ENCODE results near the gene TSEN15. TPM values are rescaled to one million over a fixed set of nuclear protein-coding genes. Genes with fewer than 3 reads are reported as not detected.

The TSEN15 gene
- total and polyA plus RNA-seq, 2 experiments from 2014 or later = 55.8 TPM

DNA sequence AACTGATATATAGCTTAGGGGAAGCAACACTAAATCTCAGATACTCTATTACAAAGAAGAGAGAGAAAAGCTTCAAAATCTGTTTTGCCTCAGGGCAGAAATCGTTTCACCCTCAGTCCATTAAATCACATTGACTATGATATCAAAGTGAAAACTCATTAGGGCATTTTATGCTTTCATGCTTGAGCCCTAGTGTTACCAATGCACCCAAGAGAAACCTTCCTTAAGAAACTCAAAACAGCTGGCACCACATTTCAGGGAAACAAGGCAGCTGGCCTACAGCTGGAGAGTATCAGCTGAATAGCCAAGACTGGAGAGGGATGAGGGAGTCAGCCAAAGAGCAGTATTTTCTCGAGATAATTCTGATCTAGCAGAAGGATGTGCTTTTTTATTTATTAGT, 28.9 kb upstream of the TSEN15 start:
- H3K4me1 ChIP-seq (ENCODE audit: insufficient read depth) = peaks cover 26% of the 10 kb centered on the region
- no peak overlapping the region for H3K27ac Mint-ChIP-seq
- no peak for ATAC-seq

More for the DNA sequence above, 28.9 kb upstream of the TSEN15 start:
- no peaks in the 10 kb centered on the region for H3K27me3 Mint-ChIP-seq (ENCODE audit: insufficient read depth, low read depth, poor library complexity)
- Histone ChIP-seq H3K36me3 (ENCODE audit: insufficient read depth) (no peaks in the 10 kb centered on the region), H3K4me2 (no peak overlapping the region), H3K4me3 (no peak overlapping the region), H3K9me2 (ENCODE audit: insufficient read depth) (no peaks in the 10 kb centered on the region), H4K20me1 (replicated peaks; ENCODE audit: insufficient read depth) (no peaks in the 10 kb centered on the region), H3K27me3 (ENCODE audit: insufficient read depth) (peaks cover 22% of the 10 kb centered on the region), H3K27ac (ENCODE audit: low read depth) (no peak overlapping the region), H2AFZ (no peak overlapping the region), H3K79me2 (replicated peaks; ENCODE audit: insufficient read depth) (no peaks in the 10 kb centered on the region), H3F3A (replicated peaks; ENCODE audit: low read depth) (no peaks in the 10 kb centered on the region)
- no peaks in the 10 kb centered on the region for H3K9me3 Mint-ChIP-seq
- no peak for DNase-seq (ENCODE audit: low spot score)
- H3K4me3 Mint-ChIP-seq = no peak overlapping the region
- TF ChIP-seq, protein P1, sequence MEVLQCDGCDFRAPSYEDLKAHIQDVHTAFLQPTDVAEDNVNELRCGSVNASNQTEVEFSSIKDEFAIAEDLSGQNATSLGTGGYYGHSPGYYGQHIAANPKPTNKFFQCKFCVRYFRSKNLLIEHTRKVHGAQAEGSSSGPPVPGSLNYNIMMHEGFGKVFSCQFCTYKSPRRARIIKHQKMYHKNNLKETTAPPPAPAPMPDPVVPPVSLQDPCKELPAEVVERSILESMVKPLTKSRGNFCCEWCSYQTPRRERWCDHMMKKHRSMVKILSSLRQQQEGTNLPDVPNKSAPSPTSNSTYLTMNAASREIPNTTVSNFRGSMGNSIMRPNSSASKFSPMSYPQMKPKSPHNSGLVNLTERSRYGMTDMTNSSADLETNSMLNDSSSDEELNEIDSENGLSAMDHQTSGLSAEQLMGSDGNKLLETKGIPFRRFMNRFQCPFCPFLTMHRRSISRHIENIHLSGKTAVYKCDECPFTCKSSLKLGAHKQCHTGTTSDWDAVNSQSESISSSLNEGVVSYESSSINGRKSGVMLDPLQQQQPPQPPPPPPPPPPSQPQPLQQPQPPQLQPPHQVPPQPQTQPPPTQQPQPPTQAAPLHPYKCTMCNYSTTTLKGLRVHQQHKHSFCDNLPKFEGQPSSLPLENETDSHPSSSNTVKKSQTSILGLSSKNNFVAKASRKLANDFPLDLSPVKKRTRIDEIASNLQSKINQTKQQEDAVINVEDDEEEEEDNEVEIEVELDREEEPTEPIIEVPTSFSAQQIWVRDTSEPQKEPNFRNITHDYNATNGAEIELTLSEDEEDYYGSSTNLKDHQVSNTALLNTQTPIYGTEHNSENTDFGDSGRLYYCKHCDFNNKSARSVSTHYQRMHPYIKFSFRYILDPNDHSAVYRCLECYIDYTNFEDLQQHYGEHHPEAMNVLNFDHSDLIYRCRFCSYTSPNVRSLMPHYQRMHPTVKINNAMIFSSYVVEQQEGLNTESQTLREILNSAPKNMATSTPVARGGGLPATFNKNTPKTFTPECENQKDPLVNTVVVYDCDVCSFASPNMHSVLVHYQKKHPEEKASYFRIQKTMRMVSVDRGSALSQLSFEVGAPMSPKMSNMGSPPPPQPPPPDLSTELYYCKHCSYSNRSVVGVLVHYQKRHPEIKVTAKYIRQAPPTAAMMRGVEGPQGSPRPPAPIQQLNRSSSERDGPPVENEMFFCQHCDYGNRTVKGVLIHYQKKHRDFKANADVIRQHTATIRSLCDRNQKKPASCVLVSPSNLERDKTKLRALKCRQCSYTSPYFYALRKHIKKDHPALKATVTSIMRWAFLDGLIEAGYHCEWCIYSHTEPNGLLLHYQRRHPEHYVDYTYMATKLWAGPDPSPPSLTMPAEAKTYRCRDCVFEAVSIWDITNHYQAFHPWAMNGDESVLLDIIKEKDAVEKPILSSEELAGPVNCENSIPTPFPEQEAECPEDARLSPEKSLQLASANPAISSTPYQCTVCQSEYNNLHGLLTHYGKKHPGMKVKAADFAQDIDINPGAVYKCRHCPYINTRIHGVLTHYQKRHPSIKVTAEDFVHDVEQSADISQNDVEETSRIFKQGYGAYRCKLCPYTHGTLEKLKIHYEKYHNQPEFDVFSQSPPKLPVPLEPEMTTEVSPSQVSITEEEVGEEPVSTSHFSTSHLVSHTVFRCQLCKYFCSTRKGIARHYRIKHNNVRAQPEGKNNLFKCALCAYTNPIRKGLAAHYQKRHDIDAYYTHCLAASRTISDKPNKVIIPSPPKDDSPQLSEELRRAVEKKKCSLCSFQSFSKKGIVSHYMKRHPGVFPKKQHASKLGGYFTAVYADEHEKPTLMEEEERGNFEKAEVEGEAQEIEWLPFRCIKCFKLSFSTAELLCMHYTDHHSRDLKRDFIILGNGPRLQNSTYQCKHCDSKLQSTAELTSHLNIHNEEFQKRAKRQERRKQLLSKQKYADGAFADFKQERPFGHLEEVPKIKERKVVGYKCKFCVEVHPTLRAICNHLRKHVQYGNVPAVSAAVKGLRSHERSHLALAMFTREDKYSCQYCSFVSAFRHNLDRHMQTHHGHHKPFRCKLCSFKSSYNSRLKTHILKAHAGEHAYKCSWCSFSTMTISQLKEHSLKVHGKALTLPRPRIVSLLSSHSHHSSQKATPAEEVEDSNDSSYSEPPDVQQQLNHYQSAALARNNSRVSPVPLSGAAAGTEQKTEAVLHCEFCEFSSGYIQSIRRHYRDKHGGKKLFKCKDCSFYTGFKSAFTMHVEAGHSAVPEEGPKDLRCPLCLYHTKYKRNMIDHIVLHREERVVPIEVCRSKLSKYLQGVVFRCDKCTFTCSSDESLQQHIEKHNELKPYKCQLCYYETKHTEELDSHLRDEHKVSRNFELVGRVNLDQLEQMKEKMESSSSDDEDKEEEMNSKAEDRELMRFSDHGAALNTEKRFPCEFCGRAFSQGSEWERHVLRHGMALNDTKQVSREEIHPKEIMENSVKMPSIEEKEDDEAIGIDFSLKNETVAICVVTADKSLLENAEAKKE (CRISPR knock-in tag; IDR thresholded peaks at IDR 0.05) = no peak
- TF ChIP-seq, protein P2, sequence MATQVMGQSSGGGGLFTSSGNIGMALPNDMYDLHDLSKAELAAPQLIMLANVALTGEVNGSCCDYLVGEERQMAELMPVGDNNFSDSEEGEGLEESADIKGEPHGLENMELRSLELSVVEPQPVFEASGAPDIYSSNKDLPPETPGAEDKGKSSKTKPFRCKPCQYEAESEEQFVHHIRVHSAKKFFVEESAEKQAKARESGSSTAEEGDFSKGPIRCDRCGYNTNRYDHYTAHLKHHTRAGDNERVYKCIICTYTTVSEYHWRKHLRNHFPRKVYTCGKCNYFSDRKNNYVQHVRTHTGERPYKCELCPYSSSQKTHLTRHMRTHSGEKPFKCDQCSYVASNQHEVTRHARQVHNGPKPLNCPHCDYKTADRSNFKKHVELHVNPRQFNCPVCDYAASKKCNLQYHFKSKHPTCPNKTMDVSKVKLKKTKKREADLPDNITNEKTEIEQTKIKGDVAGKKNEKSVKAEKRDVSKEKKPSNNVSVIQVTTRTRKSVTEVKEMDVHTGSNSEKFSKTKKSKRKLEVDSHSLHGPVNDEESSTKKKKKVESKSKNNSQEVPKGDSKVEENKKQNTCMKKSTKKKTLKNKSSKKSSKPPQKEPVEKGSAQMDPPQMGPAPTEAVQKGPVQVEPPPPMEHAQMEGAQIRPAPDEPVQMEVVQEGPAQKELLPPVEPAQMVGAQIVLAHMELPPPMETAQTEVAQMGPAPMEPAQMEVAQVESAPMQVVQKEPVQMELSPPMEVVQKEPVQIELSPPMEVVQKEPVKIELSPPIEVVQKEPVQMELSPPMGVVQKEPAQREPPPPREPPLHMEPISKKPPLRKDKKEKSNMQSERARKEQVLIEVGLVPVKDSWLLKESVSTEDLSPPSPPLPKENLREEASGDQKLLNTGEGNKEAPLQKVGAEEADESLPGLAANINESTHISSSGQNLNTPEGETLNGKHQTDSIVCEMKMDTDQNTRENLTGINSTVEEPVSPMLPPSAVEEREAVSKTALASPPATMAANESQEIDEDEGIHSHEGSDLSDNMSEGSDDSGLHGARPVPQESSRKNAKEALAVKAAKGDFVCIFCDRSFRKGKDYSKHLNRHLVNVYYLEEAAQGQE (IDR thresholded peaks at IDR 0.05; ENCODE audit: unreplicated experiment) = no peak
- TF ChIP-seq CREB1 (CRISPR knock-in tag; IDR thresholded peaks at IDR 0.05; ENCODE audit: low read depth) = no peak
- TF ChIP-seq ZNF114 (CRISPR knock-in tag; IDR thresholded peaks at IDR 0.05) = no peak
- TF ChIP-seq EZH2 (IDR thresholded peaks at IDR 0.05; ENCODE audit: low read depth, unreplicated experiment) = no peak
- peaks cover 22% of the 10 kb centered on the region for H3K4me1 Mint-ChIP-seq
- H3K36me3 Mint-ChIP-seq (ENCODE audit: low read depth) = no peaks in the 10 kb centered on the region

Data from GM23338 (cell line).